HepG2 (cell line): ENCODE measurements around the gene ARFGEF2. TPM values are rescaled to one million over a fixed set of nuclear protein-coding genes. Genes with fewer than 3 reads are reported as not detected.

Experiments used
- HOXA7 ChIP-seq: sonication (generic); formaldehyde crosslinking; IDR thresholded peaks from 2 replicates; pipeline ENCODE4 v1.8.1; 2022; ENCODE audit warnings: mild to moderate bottlenecking, missing genetic modification reagents, moderate library complexity
- JUN ChIP-seq: sonication (generic); formaldehyde crosslinking; IDR thresholded peaks from 2 replicates; pipeline ENCODE4 v1.4.0; 2020; ENCODE audit warnings: mild to moderate bottlenecking, missing genetic modification reagents
- JUND ChIP-seq: sonication (generic); formaldehyde crosslinking; IDR thresholded peaks from 2 replicates; pipeline ENCODE4 v1.8.0; 2022; ENCODE audit warnings: mild to moderate bottlenecking, missing genetic modification reagents
- KLF13 ChIP-seq: sonication (generic); formaldehyde crosslinking; IDR thresholded peaks from 2 replicates; pipeline ENCODE4 v1.4.0; 2020; ENCODE audit warnings: mild to moderate bottlenecking, missing genetic modification reagents
- KLF15 ChIP-seq: sonication (generic); formaldehyde crosslinking; IDR thresholded peaks from 2 replicates; pipeline ENCODE4 v1.8.1; 2023; ENCODE audit warnings: borderline replicate concordance, mild to moderate bottlenecking, inconsistent platforms, missing genetic modification reagents, mixed read lengths
- MAZ ChIP-seq, 2 experiments: sonication (generic) in 1 of 2; formaldehyde crosslinking in 1 of 2; IDR thresholded peaks; 2 replicates each; pipeline versions ENCODE4 v1.5.0 to v1.6.1; 2012 to 2020; ENCODE audit warnings: low read depth in 2 of 2, mild to moderate bottlenecking in 2 of 2, borderline replicate concordance in 1 of 2, improper control_type of control experiment in 1 of 2, low read length in 1 of 2, missing genetic modification reagents in 1 of 2, moderate library complexity in 1 of 2
- MTA3 ChIP-seq: sonication (generic); formaldehyde crosslinking; IDR thresholded peaks from 2 replicates; pipeline ENCODE4 v1.4.0; 2020; ENCODE audit warnings: missing genetic modification reagents
- POLR2A ChIP-seq, 2 experiments: IDR thresholded peaks; 2 replicates each; pipeline ENCODE4 v1.6.1; 2011; ENCODE audit warnings: low read depth in 2 of 2, low read length in 2 of 2, mild to moderate bottlenecking in 1 of 2, moderate library complexity in 1 of 2; ENCODE audit not compliant: insufficient read depth in 1 of 2
- POLR2AphosphoS5 ChIP-seq: IDR thresholded peaks from 2 replicates; pipeline ENCODE4 v1.6.1; 2012; ENCODE audit warnings: low read depth, low read length
- SALL2 ChIP-seq: sonication (generic); formaldehyde crosslinking; IDR thresholded peaks from 2 replicates; pipeline ENCODE4 v1.8.1; 2023; ENCODE audit warnings: mild to moderate bottlenecking, missing genetic modification reagents, inconsistent platforms
- SMAD9 ChIP-seq: sonication (generic); formaldehyde crosslinking; IDR thresholded peaks from 2 replicates; pipeline ENCODE4 v1.5.1; 2020; ENCODE audit warnings: mild to moderate bottlenecking, missing genetic modification reagents
- SRSF9 ChIP-seq: fragments of 200-400 bp; formaldehyde crosslinking; IDR thresholded peaks from 2 replicates; pipeline ENCODE4 v1.6.1; 2018; ENCODE audit warnings: borderline replicate concordance, mild to moderate bottlenecking, low read depth, low read length; ENCODE audit not compliant: insufficient read depth, poor library complexity, severe bottlenecking
- THAP7 ChIP-seq: sonication (generic); formaldehyde crosslinking; IDR thresholded peaks from 2 replicates; pipeline ENCODE4 v1.8.1; 2023; ENCODE audit warnings: mild to moderate bottlenecking, missing genetic modification reagents
- XRCC5 ChIP-seq: fragments of 200-400 bp; formaldehyde crosslinking; optimal IDR thresholded peaks from 2 replicates; pipeline ENCODE3; 2017; ENCODE audit warnings: mild to moderate bottlenecking, low read length
- ZBTB7B ChIP-seq: sonication (generic); formaldehyde crosslinking; IDR thresholded peaks from 2 replicates; pipeline ENCODE4 v1.4.0; 2020; ENCODE audit warnings: missing genetic modification reagents
- ZNF230 ChIP-seq: sonication (generic); formaldehyde crosslinking; IDR thresholded peaks from 2 replicates; pipeline ENCODE4 v1.4.0; 2020; ENCODE audit warnings: mild to moderate bottlenecking, missing genetic modification reagents
- ZNF335 ChIP-seq: sonication (generic); formaldehyde crosslinking; IDR thresholded peaks from 2 replicates; pipeline ENCODE4 v1.4.0; 2020; ENCODE audit warnings: missing genetic modification reagents
- ZNF446 ChIP-seq: sonication (generic); formaldehyde crosslinking; IDR thresholded peaks from 2 replicates; pipeline ENCODE4 v1.5.0; 2020; ENCODE audit warnings: mild to moderate bottlenecking, missing genetic modification reagents
- ZNF563 ChIP-seq: sonication (generic); formaldehyde crosslinking; IDR thresholded peaks from 2 replicates; pipeline ENCODE4 v1.8.0; 2022; ENCODE audit warnings: mild to moderate bottlenecking, moderate library complexity, missing genetic modification reagents
- ZSCAN22 ChIP-seq: sonication (generic); formaldehyde crosslinking; IDR thresholded peaks from 2 replicates; pipeline ENCODE4 v1.4.0; 2020; ENCODE audit warnings: mild to moderate bottlenecking, missing genetic modification reagents
- polyA plus RNA-seq, 8 experiments: library from polyadenylated mRNA; depleted of rRNA in 3 of 8; stranded (reverse) in 7 of 8; unstranded in 1 of 8; fragments of >200 nt; fragmentation: Illumina TruSeq in 4 of 8; extraction: Trizol in 4 of 8; gene quantifications; 2 replicates each; pipeline versions ENCODE4 v1.2.1 to v1.2.3, GENCODE V29; 2011 to 2016; ENCODE audit warnings: low read depth in 4 of 8, missing spikeins in 1 of 8, mixed read lengths in 1 of 8; ENCODE audit not compliant: insufficient read depth in 1 of 8
- total RNA-seq, 5 experiments: library from RNA; depleted of rRNA; stranded (reverse); fragments of >200 nt; fragmentation: Illumina TruSeq; extraction: Trizol; gene quantifications; 2 replicates each; pipeline ENCODE4 v1.2.3, GENCODE V29; 2016; ENCODE audit warnings: low read depth in 1 of 5
- TF ChIP-seq, protein P1 (sequence below): sonication (generic); formaldehyde crosslinking; IDR thresholded peaks from 2 replicates; pipeline ENCODE4; 2020; ENCODE audit warnings: missing genetic modification reagents, mild to moderate bottlenecking, borderline replicate concordance

Gene ARFGEF2
- total and polyA plus RNA-seq, 2 of the 13 experiments (the other 11 are each of a cell fraction or from before 2014, with no cell fraction given), result 44.0 to 60.8 TPM

DNA sequence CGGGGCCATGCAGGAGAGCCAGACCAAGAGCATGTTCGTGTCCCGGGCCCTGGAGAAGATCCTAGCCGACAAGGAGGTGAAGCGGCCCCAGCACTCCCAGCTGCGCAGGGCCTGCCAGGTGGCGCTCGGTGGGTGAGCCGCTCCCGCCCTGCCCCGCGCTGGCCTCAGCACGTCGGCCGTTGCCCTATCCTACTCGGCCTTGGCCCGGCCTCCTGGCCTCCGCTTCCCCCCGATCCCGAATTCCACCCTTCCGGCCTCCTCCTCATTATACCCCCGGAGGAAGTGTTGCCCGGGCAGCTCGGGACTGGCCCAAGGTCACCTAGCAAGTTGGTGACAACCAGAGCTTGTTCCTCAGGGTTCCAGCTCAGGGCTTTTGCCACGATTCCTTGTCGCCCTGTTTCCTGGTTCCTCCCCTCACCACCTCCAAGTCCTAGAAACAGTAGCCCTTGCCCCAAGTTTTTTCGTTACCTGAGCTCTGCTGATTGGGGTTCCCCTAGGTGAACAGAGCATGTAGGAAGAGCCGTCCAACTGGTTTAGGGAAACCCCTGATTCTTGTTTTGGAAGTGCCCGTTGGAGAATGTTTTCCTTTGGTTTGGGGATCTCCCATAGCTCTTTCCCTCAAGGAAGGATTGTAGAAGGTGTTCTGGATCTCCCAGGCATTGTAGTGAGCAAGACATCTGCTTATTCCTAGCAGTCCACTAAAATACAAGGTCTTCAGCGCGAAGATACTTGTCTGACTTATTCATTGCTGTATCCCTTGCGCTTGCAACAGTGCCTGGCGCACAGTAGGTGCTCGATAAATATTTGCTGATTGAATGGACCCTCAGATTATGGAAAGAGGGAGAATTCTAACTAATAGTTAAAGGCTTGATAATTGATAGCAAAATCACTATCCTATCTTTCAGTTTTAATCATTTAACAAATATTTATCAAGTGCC lies 641 bp downstream of the ARFGEF2 start (continued):
- TF ChIP-seq, protein P1, sequence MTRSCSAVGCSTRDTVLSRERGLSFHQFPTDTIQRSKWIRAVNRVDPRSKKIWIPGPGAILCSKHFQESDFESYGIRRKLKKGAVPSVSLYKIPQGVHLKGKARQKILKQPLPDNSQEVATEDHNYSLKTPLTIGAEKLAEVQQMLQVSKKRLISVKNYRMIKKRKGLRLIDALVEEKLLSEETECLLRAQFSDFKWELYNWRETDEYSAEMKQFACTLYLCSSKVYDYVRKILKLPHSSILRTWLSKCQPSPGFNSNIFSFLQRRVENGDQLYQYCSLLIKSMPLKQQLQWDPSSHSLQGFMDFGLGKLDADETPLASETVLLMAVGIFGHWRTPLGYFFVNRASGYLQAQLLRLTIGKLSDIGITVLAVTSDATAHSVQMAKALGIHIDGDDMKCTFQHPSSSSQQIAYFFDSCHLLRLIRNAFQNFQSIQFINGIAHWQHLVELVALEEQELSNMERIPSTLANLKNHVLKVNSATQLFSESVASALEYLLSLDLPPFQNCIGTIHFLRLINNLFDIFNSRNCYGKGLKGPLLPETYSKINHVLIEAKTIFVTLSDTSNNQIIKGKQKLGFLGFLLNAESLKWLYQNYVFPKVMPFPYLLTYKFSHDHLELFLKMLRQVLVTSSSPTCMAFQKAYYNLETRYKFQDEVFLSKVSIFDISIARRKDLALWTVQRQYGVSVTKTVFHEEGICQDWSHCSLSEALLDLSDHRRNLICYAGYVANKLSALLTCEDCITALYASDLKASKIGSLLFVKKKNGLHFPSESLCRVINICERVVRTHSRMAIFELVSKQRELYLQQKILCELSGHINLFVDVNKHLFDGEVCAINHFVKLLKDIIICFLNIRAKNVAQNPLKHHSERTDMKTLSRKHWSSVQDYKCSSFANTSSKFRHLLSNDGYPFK, result no peak; the same call in 1 of the 2 replicates
- TF ChIP-seq JUN (CRISPR knock-in tag) (0 out of 2 replicates have a peak, but pooled peaks have one; percentile 57), ZSCAN22 (0 out of 2 replicates have a peak, but pooled peaks have one; percentile 75), SALL2 (CRISPR knock-in tag) (peak; percentile 63; the same call in 1 of the 2 replicates), XRCC5 (peak; percentile 68), HOXA7 (no peak), ZBTB7B (CRISPR knock-in tag) (peak; percentile 17; the same call in 1 of the 2 replicates), SMAD9 (0 out of 2 replicates have a peak, but pooled peaks have one; percentile 42), THAP7 (peak; percentile 88; the same call in 1 of the 2 replicates), ZNF230 (CRISPR knock-in tag) (peak; percentile 60), ZNF335 (CRISPR knock-in tag) (0 out of 2 replicates have a peak, but pooled peaks have one; percentile 7), JUND (peak; percentile 41; the same call in 1 of the 2 replicates), POLR2A (IDR thresholded peaks at IDR 0.05; ENCODE audit: insufficient read depth in 1 of 2, low read depth in 2 of 2, low read length in 2 of 2) (peak in 1 of 2 experiments; percentile 51; a peak in 1 of 4 replicates), ZNF563 (CRISPR knock-in tag) (peak; percentile 86; the same call in 1 of the 2 replicates), POLR2AphosphoS5 (peak; percentile 13; the same call in 1 of the 2 replicates), MTA3 (CRISPR knock-in tag) (no peak), SRSF9 (no peak), ZNF446 (CRISPR knock-in tag) (no peak; the same call in 1 of the 2 replicates), KLF13 (CRISPR knock-in tag) (0 out of 2 replicates have a peak, but pooled peaks have one; percentile 35), KLF15 (no peak), MAZ (IDR thresholded peaks at IDR 0.05; ENCODE audit: borderline replicate concordance, low read depth, low read length) (no peak), MAZ (CRISPR knock-in tag; IDR thresholded peaks at IDR 0.05; ENCODE audit: low read depth) (peak; percentile 94)
